ENCODE results near the gene MACROD2. TPM values are rescaled to one million over a fixed set of nuclear protein-coding genes. Genes with fewer than 3 reads are reported as not detected.

MACROD2 gene
- total RNA-seq, 1 experiment from 2014 or later, result 3.7 TPM

DNA sequence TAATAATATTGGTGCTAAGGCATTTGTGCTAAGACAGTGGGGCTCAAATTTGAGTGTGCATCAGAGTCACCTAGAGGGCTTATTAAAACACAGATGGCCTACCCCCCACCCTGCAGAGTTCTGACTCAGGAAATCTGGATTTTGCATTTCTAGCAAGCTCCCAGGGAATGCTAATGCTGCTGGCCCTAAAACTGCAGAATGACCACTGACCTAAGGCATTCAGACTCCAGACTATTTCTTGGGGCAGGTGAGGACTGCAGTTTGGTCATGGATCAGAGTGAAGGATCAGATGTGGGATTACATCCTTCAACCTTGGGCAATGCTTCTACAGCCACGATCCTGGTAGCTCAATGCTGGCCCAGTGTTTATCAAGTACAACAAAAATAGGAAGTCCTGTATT is 952.2 kb downstream of the MACROD2 start (continued):
- TF ChIP-seq, protein P1, sequence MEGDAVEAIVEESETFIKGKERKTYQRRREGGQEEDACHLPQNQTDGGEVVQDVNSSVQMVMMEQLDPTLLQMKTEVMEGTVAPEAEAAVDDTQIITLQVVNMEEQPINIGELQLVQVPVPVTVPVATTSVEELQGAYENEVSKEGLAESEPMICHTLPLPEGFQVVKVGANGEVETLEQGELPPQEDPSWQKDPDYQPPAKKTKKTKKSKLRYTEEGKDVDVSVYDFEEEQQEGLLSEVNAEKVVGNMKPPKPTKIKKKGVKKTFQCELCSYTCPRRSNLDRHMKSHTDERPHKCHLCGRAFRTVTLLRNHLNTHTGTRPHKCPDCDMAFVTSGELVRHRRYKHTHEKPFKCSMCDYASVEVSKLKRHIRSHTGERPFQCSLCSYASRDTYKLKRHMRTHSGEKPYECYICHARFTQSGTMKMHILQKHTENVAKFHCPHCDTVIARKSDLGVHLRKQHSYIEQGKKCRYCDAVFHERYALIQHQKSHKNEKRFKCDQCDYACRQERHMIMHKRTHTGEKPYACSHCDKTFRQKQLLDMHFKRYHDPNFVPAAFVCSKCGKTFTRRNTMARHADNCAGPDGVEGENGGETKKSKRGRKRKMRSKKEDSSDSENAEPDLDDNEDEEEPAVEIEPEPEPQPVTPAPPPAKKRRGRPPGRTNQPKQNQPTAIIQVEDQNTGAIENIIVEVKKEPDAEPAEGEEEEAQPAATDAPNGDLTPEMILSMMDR (IDR thresholded peaks at IDR 0.05 in 2 of 3, conservative IDR thresholded peaks at IDR 0.05 in 1 of 3; ENCODE audit: borderline replicate concordance in 1 of 3, insufficient read depth in 1 of 3, low read depth in 2 of 3, low read length in 2 of 3), result no peak

DNA sequence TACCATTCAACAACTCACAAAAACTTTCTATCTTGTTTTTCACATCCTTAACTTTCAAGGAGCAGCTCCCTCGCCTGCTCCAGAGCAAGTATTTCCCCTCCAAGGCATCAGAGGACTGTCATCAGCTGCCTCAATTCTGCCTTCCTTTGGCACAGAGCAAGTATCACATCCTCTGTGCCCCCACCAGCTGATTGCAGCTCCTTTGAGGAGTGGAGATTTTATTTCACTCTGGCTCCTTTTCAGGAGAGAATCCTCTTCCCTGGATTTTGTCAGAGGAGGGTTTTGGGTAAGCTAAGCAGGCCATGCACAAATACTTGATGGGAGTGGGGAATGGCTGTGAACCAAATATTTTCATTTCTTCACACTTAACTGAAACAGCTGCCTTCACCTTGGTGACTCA is 952.6 kb downstream of the MACROD2 start:
- no peaks in the 10 kb centered on the region for H3K36me3 ChIP-seq (ENCODE audit: control insufficient read depth in 1 of 2, insufficient read depth in 2 of 2, low read length in 2 of 2)
- POLR2A ChIA-PET, result no interaction called here
- TF ChIP-seq EZH2 (IDR thresholded peaks at IDR 0.05), result no peak
- no peak for TF ChIP-seq ELF1 (IDR thresholded peaks at IDR 0.05; ENCODE audit: borderline replicate concordance, low read depth)
- TF ChIP-seq TCF7L2 (IDR thresholded peaks at IDR 0.05; ENCODE audit: borderline replicate concordance, extremely low read depth, insufficient read depth, insufficient read length), result no peak
- no peak for TF ChIP-seq EGR1 (IDR thresholded peaks at IDR 0.05; ENCODE audit: low read depth)
- no peak for TF ChIP-seq CEBPB (IDR thresholded peaks at IDR 0.05; ENCODE audit: low read depth)
- TF ChIP-seq, protein P2, sequence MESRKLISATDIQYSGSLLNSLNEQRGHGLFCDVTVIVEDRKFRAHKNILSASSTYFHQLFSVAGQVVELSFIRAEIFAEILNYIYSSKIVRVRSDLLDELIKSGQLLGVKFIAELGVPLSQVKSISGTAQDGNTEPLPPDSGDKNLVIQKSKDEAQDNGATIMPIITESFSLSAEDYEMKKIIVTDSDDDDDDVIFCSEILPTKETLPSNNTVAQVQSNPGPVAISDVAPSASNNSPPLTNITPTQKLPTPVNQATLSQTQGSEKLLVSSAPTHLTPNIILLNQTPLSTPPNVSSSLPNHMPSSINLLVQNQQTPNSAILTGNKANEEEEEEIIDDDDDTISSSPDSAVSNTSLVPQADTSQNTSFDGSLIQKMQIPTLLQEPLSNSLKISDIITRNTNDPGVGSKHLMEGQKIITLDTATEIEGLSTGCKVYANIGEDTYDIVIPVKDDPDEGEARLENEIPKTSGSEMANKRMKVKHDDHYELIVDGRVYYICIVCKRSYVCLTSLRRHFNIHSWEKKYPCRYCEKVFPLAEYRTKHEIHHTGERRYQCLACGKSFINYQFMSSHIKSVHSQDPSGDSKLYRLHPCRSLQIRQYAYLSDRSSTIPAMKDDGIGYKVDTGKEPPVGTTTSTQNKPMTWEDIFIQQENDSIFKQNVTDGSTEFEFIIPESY (IDR thresholded peaks at IDR 0.05; ENCODE audit: extremely low read depth, insufficient replicate concordance, low read length), result no peak
- TF ChIP-seq, protein P1 (IDR thresholded peaks at IDR 0.05 in 2 of 3, conservative IDR thresholded peaks at IDR 0.05 in 1 of 3; ENCODE audit: borderline replicate concordance in 1 of 3, insufficient read depth in 1 of 3, low read depth in 2 of 3, low read length in 2 of 3), result no peak
- TF ChIP-seq, protein P3, sequence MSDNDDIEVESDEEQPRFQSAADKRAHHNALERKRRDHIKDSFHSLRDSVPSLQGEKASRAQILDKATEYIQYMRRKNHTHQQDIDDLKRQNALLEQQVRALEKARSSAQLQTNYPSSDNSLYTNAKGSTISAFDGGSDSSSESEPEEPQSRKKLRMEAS (IDR thresholded peaks at IDR 0.05), result no peak
- no peak for TF ChIP-seq SP1 (IDR thresholded peaks at IDR 0.05; ENCODE audit: low read depth)
- TF ChIP-seq RAD21 (IDR thresholded peaks at IDR 0.05; ENCODE audit: low read depth), result no peak
- no peak for TF ChIP-seq YY1 (IDR thresholded peaks at IDR 0.05; ENCODE audit: extremely low read depth, insufficient replicate concordance, low read depth, low read length)
- no peak for TF ChIP-seq CBX3 (IDR thresholded peaks at IDR 0.05; ENCODE audit: low read depth)
- TF ChIP-seq JUND (IDR thresholded peaks at IDR 0.05), result no peak

More for the DNA sequence above, 952.6 kb downstream of the MACROD2 start:
- Histone ChIP-seq H3K9me3 (ENCODE audit: control insufficient read depth in 1 of 2, insufficient read depth in 1 of 2, low read depth in 1 of 2, low read length in 2 of 2) (no peaks in the 10 kb centered on the region), H3K4me2 (ENCODE audit: low read length) (no peak overlapping the region), H3K4me1 (ENCODE audit: control insufficient read depth in 1 of 2, insufficient read depth in 2 of 2, low read length in 2 of 2) (peaks cover 2 to 10% of the 10 kb centered on the region in 2 experiments; a peak in 2 of 4 replicates), H3K27ac (ENCODE audit: low read depth, low read length) (no peak overlapping the region), H3K27me3 (ENCODE audit: insufficient read depth, low read length) (no peaks in the 10 kb centered on the region), H4K20me1 (ENCODE audit: insufficient read depth) (no peaks in the 10 kb centered on the region), H3K9me2 (ENCODE audit: insufficient read depth) (no peaks in the 10 kb centered on the region), H3K4me3 (replicated peaks in 1 of 2; ENCODE audit: low read depth in 1 of 2, low read length in 2 of 2) (no peak overlapping the region), H3K79me2 (ENCODE audit: insufficient read depth, low read length) (no peaks in the 10 kb centered on the region), H2AFZ (ENCODE audit: low read depth, low read length, poor library complexity, severe bottlenecking) (no peak overlapping the region), H3K9ac (ENCODE audit: low read length) (no peak overlapping the region)
- no peak for ATAC-seq
- BruUV-seq (replicated peaks), result no TSS peak
- ChIA-PET RAD21 (ENCODE audit: low non-redundant PET in 1 of 2, low total read pairs in 2 of 2, uncharacterized antibody in 2 of 2, unreplicated experiment in 2 of 2) (no interaction called here), CTCF (no interaction called here)
- DNase-seq (ENCODE audit: low read depth, low spot score), result no peak
- intact Hi-C loops (cut with micrococcal nuclease), result loop anchor here (10.0 kb wide), 1 partner anchor 613 kb away; the partner anchor contains the start of gene FLRT3

Data from HCT116 (cell line).